ACC112 (cell line): ENCODE measurements around the gene EIF1B.

Source experiments
- H2AFZ ChIP-seq: fragments of 200-600 bp; sonication (generic); one replicate; pipeline ENCODE4 v1.6.0; 2017; ENCODE audit warnings: antibody characterized with exemption, low read length; ENCODE audit not compliant: unreplicated experiment
- H3K27ac ChIP-seq: fragments of 200-600 bp; sonication (generic); 2 replicates; pipeline ENCODE4 v1.5.1; 2014; ENCODE audit warnings: low read depth, mild to moderate bottlenecking, antibody characterized with exemption, low read length, moderate library complexity
- H3K27me3 ChIP-seq: fragments of 200-600 bp; sonication (generic); 2 replicates; pipeline ENCODE4 v1.6.1; 2014; ENCODE audit warnings: mild to moderate bottlenecking, antibody characterized with exemption, low read length, moderate library complexity, mixed read lengths; ENCODE audit not compliant: insufficient read depth
- H3K36me3 ChIP-seq: fragments of 200-600 bp; sonication (generic); 2 replicates; pipeline ENCODE4 v1.6.1; 2016; ENCODE audit warnings: mild to moderate bottlenecking, antibody characterized with exemption, low read length, moderate library complexity, mixed read lengths; ENCODE audit not compliant: insufficient read depth
- H3K4me1 ChIP-seq: fragments of 200-600 bp; sonication (generic); one replicate; pipeline ENCODE4 v1.6.1; 2016; ENCODE audit warnings: low read length, mixed read lengths; ENCODE audit not compliant: insufficient read depth, unreplicated experiment, control insufficient read depth
- H3K4me3 ChIP-seq: fragments of 200-600 bp; sonication (generic); 2 replicates; pipeline ENCODE4 v1.5.1; 2014; ENCODE audit warnings: mild to moderate bottlenecking, low read depth, low read length
- H3K79me2 ChIP-seq: fragments of 200-600 bp; sonication (generic); one replicate; pipeline ENCODE4 v1.6.0; 2016; ENCODE audit warnings: low read length; ENCODE audit not compliant: control insufficient read depth, unreplicated experiment, insufficient read depth

Gene EIF1B

GRCh38 chr3:40340541-40341170 lies 31.1 kb downstream of the EIF1B start:
- Histone ChIP-seq H3K36me3 (no peaks in the 10 kb centered on the region), H3K27ac (no peak overlapping the region), H3K4me1 (no peaks in the 10 kb centered on the region), H3K79me2 (no peaks in the 10 kb centered on the region), H3K27me3 (no peaks in the 10 kb centered on the region), H2AFZ (no peak overlapping the region), H3K4me3 (no peak overlapping the region)

- H3K27me3 ChIP-seq = no peaks in the 10 kb centered on the region
- H3K79me2 ChIP-seq = no peaks in the 10 kb centered on the region
- no peak overlapping the region for H2AFZ ChIP-seq
- no peaks in the 10 kb centered on the region for H3K36me3 ChIP-seq
- H3K27ac ChIP-seq = no peak overlapping the region
- no peaks in the 10 kb centered on the region for H3K4me1 ChIP-seq
- H3K4me3 ChIP-seq = no peak overlapping the region
Measured at GRCh38 chr3:40341671-40342070, 32.2 kb downstream of the EIF1B start.

- no peaks in the 10 kb centered on the region for H3K36me3 ChIP-seq
- H2AFZ ChIP-seq = no peak overlapping the region
- H3K4me3 ChIP-seq = no peak overlapping the region
- H3K4me1 ChIP-seq = no peaks in the 10 kb centered on the region
- H3K27ac ChIP-seq = no peak overlapping the region
- H3K79me2 ChIP-seq = no peaks in the 10 kb centered on the region
- no peaks in the 10 kb centered on the region for H3K27me3 ChIP-seq
Measured at GRCh38 chr3:40350529-40350928, 41.0 kb downstream of the EIF1B start.

- H3K27me3 ChIP-seq = peaks cover 12% of the 10 kb centered on the region; the same call in 1 of the 2 replicates
- H3K36me3 ChIP-seq = no peaks in the 10 kb centered on the region
- no peaks in the 10 kb centered on the region for H3K4me1 ChIP-seq
- no peak overlapping the region for H3K4me3 ChIP-seq
- no peak overlapping the region for H3K27ac ChIP-seq
- no peak overlapping the region for H2AFZ ChIP-seq
- no peaks in the 10 kb centered on the region for H3K79me2 ChIP-seq
Measured at GRCh38 chr3:40355410-40355809, 45.9 kb downstream of the EIF1B start.

- Histone ChIP-seq H3K27ac (no peak overlapping the region), H2AFZ (no peak overlapping the region), H3K36me3 (no peaks in the 10 kb centered on the region), H3K27me3 (peaks cover 17% of the 10 kb centered on the region; the same call in 1 of the 2 replicates), H3K4me3 (no peak overlapping the region), H3K4me1 (no peaks in the 10 kb centered on the region), H3K79me2 (no peaks in the 10 kb centered on the region)
Measured at GRCh38 chr3:40358454-40358853, 48.9 kb downstream of the EIF1B start.
